Activated naive CD4-positive, alpha-beta T cell treated with anti-CD3 and anti-CD28 coated beads, Interleukin-2, amount 10 ng/mL, durations not matched to agents 7 days and 5 days (primary cell): ENCODE data around the gene DDX24.
A peak's percentile ranks its signal among the peaks of the same experiment; 100 is the strongest.

Source experiments
- CTCF ChIA-PET: fragments of 350-600 bp; sonication (Branson Sonifier 250); formaldehyde crosslinking; loops from one replicate; lab custom pipeline; 2021; ENCODE audit warnings: antibody characterized with exemption; lab: Charles Lee
- DNase-seq: peaks from one replicate; pipeline ENCODE4 v3.0.0-alpha.2; 2020
- H3K27ac Mint-ChIP-seq: one replicate; pipeline ENCODE4 v1.8.0; 2021; ENCODE audit warnings: mild to moderate bottlenecking, moderate library complexity, mixed read lengths
- H3K27me3 Mint-ChIP-seq: one replicate; pipeline ENCODE4 v1.8.0; 2021; ENCODE audit warnings: mild to moderate bottlenecking, mixed read lengths
- H3K36me3 Mint-ChIP-seq: one replicate; pipeline ENCODE4 v1.8.0; 2021; ENCODE audit warnings: mixed read lengths
- H3K4me1 Mint-ChIP-seq: one replicate; pipeline ENCODE4 v1.8.0; 2021; ENCODE audit warnings: mixed read lengths
- H3K4me3 Mint-ChIP-seq: one replicate; pipeline ENCODE4 v1.8.0; 2021; ENCODE audit warnings: mild to moderate bottlenecking, moderate library complexity, mixed read lengths
- H3K9me3 Mint-ChIP-seq: one replicate; pipeline ENCODE4 v1.8.0; 2021; ENCODE audit warnings: mixed read lengths

The DDX24 gene, protein sequence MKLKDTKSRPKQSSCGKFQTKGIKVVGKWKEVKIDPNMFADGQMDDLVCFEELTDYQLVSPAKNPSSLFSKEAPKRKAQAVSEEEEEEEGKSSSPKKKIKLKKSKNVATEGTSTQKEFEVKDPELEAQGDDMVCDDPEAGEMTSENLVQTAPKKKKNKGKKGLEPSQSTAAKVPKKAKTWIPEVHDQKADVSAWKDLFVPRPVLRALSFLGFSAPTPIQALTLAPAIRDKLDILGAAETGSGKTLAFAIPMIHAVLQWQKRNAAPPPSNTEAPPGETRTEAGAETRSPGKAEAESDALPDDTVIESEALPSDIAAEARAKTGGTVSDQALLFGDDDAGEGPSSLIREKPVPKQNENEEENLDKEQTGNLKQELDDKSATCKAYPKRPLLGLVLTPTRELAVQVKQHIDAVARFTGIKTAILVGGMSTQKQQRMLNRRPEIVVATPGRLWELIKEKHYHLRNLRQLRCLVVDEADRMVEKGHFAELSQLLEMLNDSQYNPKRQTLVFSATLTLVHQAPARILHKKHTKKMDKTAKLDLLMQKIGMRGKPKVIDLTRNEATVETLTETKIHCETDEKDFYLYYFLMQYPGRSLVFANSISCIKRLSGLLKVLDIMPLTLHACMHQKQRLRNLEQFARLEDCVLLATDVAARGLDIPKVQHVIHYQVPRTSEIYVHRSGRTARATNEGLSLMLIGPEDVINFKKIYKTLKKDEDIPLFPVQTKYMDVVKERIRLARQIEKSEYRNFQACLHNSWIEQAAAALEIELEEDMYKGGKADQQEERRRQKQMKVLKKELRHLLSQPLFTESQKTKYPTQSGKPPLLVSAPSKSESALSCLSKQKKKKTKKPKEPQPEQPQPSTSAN

DNA sequence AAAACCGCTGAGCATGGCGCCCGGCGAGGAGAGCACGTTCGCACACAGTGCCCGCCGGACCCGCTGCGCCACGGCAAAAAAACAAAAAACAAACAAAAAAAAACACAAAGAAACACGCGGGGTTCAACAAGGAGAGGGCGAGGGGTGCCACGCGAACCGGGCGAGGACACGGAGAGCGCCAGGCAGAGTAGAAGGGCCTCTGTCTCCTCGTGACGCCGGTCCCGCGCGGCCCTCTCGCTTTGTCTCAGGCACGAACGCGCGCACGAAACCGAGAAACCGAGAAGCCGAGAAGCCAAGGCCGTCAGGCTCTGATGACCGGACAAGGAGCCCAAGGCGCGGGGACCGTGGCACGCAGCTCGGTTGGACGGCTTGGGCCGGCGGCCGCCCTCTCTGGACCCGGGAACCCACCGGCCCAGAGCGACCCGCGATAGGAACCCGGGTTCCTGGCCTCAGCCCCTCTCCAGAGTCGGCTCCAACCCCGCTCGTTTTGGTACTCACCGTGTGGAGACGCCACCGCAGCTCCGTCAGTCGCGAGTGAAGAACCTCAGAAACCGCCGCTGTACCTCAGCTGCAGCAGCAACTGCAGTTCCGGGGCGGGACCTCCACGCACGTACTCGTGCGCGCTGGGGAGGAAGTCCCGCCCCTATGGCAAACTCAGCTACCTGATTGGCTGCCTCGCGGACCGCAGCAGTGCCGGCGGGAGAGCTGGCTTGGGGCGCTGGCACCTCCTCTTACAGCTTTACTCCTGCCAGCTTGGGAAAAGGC, at the start of gene DDX24, which contains the start of gene IFI27L1:
Gene DDX24, minus strand, starts transcription at position 582 of the 765 bp plus-strand sequence. CDS start 1,460 bp downstream, outside the sequence.
Gene IFI27L1, plus strand, starts transcription at position 690 of the 765 bp plus-strand sequence. CDS start 15,628 bp downstream, outside the sequence.
- peaks cover 54% of the 10 kb centered on the region for H3K36me3 Mint-ChIP-seq

DNA sequence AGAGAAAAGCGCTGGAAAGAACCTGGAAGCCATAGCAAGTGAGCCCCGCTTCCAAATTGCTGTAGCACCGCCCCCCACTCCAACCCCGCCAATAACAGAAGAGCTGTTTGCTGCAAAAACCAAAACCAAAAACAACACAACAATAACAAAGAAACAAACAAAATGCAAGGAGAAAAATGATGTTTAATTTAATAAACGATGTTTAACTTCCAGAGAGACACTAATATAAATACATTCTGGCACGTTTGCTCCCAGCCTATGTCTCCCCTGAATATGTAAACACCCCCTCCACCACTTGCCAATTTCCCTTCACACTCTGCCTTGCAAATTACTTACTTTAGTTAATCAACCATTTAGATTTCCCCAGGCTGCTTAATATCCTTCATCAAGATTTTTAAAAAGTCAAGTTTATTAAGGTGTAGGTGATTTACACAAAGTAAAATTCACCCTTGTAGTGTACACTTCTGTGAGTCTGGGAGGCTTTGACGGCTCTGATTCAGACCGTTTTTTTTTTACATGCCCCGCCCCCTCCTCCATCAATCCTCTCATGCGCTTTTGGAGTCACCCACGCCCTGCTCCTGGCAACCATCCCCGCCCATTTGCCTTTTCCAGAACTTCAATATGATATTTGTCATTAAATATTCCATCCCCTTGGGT, 48.9 kb upstream of the DDX24 start:
- Mint-ChIP-seq H3K4me3 (peak overlapping the region; percentile 85), H3K9me3 (no peaks in the 10 kb centered on the region), H3K27me3 (peaks cover 12% of the 10 kb centered on the region), H3K27ac (peak overlapping the region; percentile 88), H3K36me3 (peaks cover 15% of the 10 kb centered on the region), H3K4me1 (peaks cover 24% of the 10 kb centered on the region)
- DNase-seq = peak; percentile 54
- CTCF ChIA-PET = interaction anchor here (0.7 to 5.9 kb wide), 10 partner anchors 11 to 148 kb away, joined by 3 to 66 read pairs (median 6); no protein-coding TSS in a partner anchor

More for the DNA sequence above, at the start of gene DDX24, which contains the start of gene IFI27L1:
- CTCF ChIA-PET = interaction anchor here (1.2 to 2.2 kb wide), 5 partner anchors 29 to 141 kb away, joined by 3 to 8 read pairs (median 4); no protein-coding TSS in a partner anchor
- Mint-ChIP-seq H3K9me3 (no peaks in the 10 kb centered on the region), H3K27ac (peak within 1 kb of the TSS; percentile 100), H3K4me3 (peak within 1 kb of the TSS; percentile 97), H3K4me1 (peaks cover 63% of the 10 kb centered on the region), H3K27me3 (no peaks in the 10 kb centered on the region)
- peak; percentile 98 for DNase-seq

DNA sequence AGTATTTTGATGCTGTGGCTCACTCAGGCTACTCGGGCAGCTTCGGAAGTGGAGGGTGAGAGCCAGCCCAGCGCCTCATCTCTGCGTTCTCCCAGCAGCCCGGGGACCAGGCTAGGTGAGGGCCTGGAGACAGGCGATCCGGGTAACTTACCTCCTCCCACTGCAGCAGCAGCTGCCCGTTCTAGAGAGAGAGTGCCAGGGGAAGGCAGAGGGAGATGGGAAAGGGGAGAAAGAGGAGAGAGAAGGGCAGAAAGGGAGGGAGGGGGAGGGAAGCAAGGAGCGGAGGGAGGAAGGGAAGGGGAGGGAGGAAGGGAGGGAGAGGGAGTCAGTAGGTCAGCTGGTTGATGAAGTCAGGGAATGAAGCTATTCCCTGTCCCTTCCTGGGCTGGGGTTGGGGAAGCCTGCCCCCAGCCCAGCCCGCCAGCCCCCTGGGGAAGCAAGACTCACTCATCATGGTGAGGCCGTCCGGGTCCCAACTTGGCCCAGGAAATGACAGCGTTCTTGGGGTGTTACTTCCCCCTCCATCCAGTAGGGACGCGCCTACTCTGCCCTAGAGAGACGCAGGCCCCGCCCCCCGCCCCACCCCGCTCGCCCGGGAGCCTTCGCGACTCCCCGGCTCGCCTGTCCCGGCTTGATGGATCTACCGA, 48.2 kb upstream of the DDX24 start, which contains the start of gene IFI27L2:
Gene IFI27L2, minus strand, starts transcription at position 494 of the 647 bp plus-strand sequence. Its CDS starts 40 bp downstream, at position 454.
- CTCF ChIA-PET = interaction anchor here (0.8 to 5.9 kb wide), 13 partner anchors 8 to 191 kb away, joined by 3 to 66 read pairs (median 5); no protein-coding TSS in a partner anchor
- Mint-ChIP-seq H3K4me3 (peak within 1 kb of the TSS; percentile 85), H3K36me3 (peaks cover 15% of the 10 kb centered on the region), H3K27ac (peak within 1 kb of the TSS; percentile 88), H3K27me3 (peaks cover 11% of the 10 kb centered on the region), H3K9me3 (no peaks in the 10 kb centered on the region), H3K4me1 (peaks cover 24% of the 10 kb centered on the region)
- DNase-seq = peak; percentile 86

DNA sequence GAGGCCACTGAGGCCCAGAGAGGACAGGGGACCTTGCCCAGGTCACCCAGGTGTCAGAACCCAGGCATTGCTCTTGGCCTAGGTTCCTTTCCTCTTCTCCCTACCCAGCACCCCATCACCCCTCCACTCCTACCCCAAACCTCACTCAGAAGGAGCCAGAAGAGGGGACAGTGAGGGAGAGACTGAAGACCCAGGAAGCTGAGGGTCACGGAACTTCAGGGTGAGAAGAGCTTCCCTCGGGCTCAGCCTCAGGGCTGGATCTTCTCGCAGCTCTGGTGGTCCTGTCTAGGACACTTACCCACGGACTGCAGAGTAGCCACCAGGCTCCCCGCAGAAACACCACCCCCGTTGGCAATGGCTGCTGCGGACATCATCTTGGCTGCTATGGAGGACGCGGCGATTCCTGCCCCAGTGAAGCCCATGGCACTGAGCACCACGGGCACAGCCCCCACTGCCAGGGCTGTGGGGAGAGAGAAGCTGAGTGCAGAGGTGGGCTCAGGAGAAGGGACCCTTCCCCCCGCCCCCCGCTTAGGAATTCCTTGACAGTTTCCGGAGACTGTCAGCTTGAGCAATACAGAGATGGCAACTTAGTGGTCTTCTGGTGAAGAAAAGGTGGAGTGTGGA, 47.3 kb upstream of the DDX24 start:
- peak overlapping the region; percentile 85 for H3K4me3 Mint-ChIP-seq
- CTCF ChIA-PET = interaction anchor here (0.8 to 5.9 kb wide), 9 partner anchors 9 to 190 kb away, joined by 3 to 66 read pairs (median 5); no protein-coding TSS in a partner anchor
- H3K27me3 Mint-ChIP-seq = peaks cover 9% of the 10 kb centered on the region
- H3K4me1 Mint-ChIP-seq = peaks cover 24% of the 10 kb centered on the region
- DNase-seq = no peak
- H3K27ac Mint-ChIP-seq = peak overlapping the region; percentile 88
- H3K36me3 Mint-ChIP-seq = peaks cover 15% of the 10 kb centered on the region
- peaks cover 1% of the 10 kb centered on the region for H3K9me3 Mint-ChIP-seq

DNA sequence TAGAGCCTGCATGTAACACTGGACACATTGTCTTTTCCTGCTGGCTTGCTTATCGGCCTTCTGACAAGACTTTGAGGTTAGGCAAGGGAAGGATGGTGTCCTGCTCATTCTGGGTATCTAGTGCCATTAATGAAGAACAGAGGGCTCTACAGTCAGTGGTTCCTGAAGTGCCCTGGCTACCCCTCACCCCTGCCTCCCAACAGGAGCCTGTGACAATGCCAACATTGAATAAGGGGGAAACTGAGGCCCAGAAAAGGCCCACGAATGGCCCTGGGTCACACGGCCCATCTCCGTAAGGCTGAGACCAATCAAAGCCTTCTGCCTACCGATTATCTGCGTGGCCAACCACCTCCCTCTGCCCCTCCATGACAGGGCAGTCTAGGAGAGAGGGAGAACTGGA, 46.3 kb upstream of the DDX24 start:
- Mint-ChIP-seq H3K9me3 (peaks cover 1% of the 10 kb centered on the region), H3K27ac (no peak overlapping the region), H3K36me3 (peaks cover 15% of the 10 kb centered on the region), H3K4me1 (peaks cover 24% of the 10 kb centered on the region), H3K4me3 (no peak overlapping the region), H3K27me3 (peaks cover 5% of the 10 kb centered on the region)
- CTCF ChIA-PET = interaction anchor here (0.8 to 2.4 kb wide), 3 partner anchors 10 to 91 kb away, joined by 4 to 7 read pairs (median 6); no protein-coding TSS in a partner anchor
- DNase-seq = no peak

DNA sequence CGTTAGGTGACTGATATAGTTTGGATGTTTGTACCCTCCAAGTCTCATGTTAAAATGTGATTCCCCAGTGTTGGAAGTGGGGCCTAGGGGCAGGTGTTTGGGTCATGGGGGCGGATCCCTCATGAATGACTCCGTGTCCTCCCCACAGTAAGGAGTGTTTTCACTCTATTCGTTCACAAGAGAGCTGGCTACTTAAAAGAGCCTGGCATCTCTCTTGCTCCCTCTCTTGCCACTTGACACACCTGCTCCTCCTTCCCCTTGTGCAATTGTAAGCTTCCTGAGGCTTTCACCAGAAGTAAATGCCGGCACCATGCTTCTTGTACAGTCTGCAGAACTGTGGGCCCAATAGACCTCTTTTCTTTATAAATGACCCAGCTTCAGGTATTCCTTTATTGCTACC, 45.8 kb upstream of the DDX24 start:
- no peak overlapping the region for H3K27ac Mint-ChIP-seq
- peaks cover 6% of the 10 kb centered on the region for H3K27me3 Mint-ChIP-seq
- CTCF ChIA-PET = interaction anchor here (0.8 kb wide), 1 partner anchor 91 kb away, joined by 4 read pairs; no protein-coding TSS in a partner anchor

DNA sequence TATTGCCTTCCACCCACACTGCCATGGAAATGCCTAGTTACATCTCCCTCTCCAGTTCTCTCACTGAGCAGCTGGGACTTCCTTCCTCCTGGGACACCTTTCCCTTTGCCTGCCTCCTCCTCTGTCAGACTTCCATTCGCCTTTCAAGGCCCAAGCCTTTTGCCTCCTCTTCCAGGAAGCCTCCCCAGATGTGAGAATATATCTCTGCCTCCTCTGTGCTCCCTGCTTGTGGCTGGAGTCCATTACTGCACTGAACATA, 45.3 kb upstream of the DDX24 start:
- CTCF ChIA-PET = no interaction called here

More for the DNA sequence above, 45.8 kb upstream of the DDX24 start:
- Mint-ChIP-seq H3K4me1 (peaks cover 24% of the 10 kb centered on the region), H3K4me3 (no peak overlapping the region), H3K9me3 (peaks cover 1% of the 10 kb centered on the region), H3K36me3 (peaks cover 15% of the 10 kb centered on the region)
- DNase-seq = no peak

DNA sequence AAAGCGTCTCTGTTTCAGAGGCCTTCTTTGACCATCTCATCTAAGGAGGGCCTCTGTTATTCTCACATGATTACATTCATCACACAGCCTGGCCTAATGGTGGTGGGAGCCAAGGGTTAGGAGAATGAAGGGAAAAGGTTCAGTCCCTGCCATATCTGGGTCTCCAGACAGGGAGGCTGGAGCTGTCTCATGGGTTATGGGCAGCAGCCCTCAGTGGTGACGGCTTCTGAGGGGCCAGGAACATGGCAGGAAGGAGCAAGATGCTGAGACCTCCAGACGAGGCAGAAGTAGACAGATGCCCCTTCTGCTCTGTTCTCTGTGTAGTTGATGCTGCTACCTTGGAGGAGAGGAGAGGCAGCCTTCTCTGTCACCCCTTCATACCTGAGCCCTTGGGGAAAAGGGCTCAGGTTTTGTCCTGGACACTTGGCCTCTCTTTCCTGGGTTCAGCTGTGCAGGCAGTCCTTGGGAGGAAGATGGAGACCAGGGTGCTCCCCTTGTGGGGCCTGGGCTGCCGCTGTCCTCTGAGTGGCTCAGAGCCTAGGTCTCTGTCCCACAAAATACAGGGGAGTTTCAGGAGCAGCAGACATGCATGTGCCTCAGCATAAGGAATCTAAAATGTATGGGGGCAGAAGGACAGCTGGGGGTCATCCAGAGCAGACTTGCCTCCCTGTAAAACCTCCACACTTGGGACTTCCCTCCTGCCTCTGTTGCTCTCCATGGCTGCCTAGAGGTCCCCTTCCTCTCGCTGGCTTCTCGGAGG, 44.8 kb upstream of the DDX24 start:
- CTCF ChIA-PET = interaction anchor here (1.2 kb wide), 1 partner anchor 97 kb away, joined by 3 read pairs; no protein-coding TSS in a partner anchor
- Mint-ChIP-seq H3K27me3 (peaks cover 9% of the 10 kb centered on the region), H3K36me3 (peaks cover 15% of the 10 kb centered on the region), H3K4me3 (no peak overlapping the region), H3K27ac (no peak overlapping the region), H3K9me3 (peaks cover 3% of the 10 kb centered on the region), H3K4me1 (peaks cover 24% of the 10 kb centered on the region)
- DNase-seq = no peak

More for the DNA sequence above, 45.3 kb upstream of the DDX24 start:
- Mint-ChIP-seq H3K9me3 (peaks cover 1% of the 10 kb centered on the region), H3K27me3 (peaks cover 10% of the 10 kb centered on the region), H3K4me3 (no peak overlapping the region), H3K27ac (no peak overlapping the region), H3K4me1 (peaks cover 24% of the 10 kb centered on the region), H3K36me3 (peaks cover 15% of the 10 kb centered on the region)
- no peak for DNase-seq

DNA sequence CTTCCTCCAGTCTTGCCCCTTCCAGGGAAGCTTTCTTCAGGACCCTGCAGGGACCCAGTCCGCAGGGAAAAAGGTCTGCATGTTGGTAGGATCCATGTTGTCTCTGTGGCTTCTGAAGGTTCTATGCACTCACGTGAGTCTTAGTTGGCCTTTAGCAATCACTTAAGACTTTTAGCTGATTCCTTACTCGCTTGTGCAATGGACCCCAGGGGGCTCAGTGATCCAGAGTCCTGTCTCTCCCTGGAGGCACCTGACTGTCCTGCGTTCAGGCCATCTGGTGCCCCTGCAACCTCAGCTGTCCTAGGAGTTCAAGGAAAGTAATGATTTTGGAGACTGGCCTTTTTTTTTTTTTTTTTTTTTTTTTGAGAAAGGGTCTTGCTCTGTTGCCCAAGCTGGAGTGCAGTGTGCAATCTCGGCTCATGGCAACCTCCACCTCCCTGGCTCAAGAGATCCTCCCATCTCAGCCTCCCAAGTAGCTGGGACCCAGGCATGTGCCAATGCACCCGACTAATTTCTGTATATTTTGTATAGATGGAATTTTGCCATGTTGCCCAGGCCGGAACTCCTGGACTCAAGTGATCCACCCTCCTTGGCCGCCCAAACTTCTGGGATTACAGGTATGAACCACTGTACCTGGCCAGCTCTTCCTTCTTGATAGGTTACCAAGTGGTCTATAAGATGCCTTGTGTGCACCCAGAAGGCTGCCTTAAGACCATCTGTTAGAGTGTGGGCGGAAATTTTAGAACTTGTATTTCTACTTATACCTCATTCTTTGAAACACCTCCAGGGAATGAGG, 43.8 kb upstream of the DDX24 start:
- no peak for DNase-seq
- Mint-ChIP-seq H3K4me1 (peaks cover 18% of the 10 kb centered on the region), H3K9me3 (peaks cover 6% of the 10 kb centered on the region), H3K4me3 (no peak overlapping the region), H3K27me3 (peaks cover 16% of the 10 kb centered on the region), H3K36me3 (peaks cover 15% of the 10 kb centered on the region), H3K27ac (no peak overlapping the region)
- CTCF ChIA-PET = interaction anchor here (1.2 to 1.3 kb wide), 2 partner anchors 12 to 96 kb away, joined by 3 to 5 read pairs; no protein-coding TSS in a partner anchor

DNA sequence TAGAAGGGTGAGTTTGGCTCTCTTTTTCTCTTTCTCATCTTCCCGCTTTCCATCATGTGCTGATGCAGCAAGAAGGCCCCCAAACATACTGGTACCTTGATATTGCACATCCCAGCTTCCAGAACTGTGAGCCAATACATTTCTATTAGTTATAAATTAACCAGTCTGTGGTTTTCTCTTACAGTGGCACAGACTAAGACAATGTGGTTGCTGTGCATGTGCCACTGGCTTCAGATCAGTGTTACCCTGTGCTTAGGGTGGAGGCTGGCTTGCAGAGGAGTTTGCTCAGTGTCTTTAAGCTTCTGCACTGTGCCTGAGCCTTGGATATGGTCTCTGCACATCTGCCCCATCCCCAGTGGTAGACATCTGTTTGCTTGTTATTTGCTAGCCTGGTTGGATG, 42.9 kb upstream of the DDX24 start:
- H3K4me1 Mint-ChIP-seq = peaks cover 10% of the 10 kb centered on the region
- no peak overlapping the region for H3K27ac Mint-ChIP-seq
- peaks cover 13% of the 10 kb centered on the region for H3K36me3 Mint-ChIP-seq
- DNase-seq = no peak
- H3K9me3 Mint-ChIP-seq = peaks cover 11% of the 10 kb centered on the region
- CTCF ChIA-PET = interaction anchor here (1.3 kb wide), 1 partner anchor 13 kb away, joined by 5 read pairs; no protein-coding TSS in a partner anchor
- H3K27me3 Mint-ChIP-seq = peaks cover 24% of the 10 kb centered on the region
- no peak overlapping the region for H3K4me3 Mint-ChIP-seq

DNA sequence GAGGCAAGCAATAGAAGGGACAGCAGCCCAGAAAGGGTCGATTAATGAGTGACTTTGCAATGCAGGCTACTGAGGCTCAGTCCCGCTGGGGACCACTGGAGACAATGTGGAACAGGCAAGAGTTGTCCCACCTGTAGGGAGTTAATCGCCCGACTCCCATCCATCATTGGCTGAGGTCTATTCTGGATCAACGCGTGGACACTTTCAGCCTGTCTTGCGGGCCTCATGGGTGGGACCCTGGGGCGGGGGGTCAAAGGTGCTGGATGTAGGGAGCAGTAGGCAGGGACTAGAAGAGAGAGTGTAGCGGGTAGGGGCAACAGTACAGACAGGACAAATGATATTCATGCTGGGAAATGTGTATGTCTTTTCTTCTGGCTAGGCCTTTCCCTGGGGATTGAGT, 42.3 kb upstream of the DDX24 start:
- Mint-ChIP-seq H3K36me3 (peaks cover 10% of the 10 kb centered on the region), H3K27ac (no peak overlapping the region), H3K4me3 (no peak overlapping the region), H3K27me3 (peaks cover 27% of the 10 kb centered on the region), H3K9me3 (peaks cover 11% of the 10 kb centered on the region), H3K4me1 (peaks cover 5% of the 10 kb centered on the region)
- no peak for DNase-seq
- CTCF ChIA-PET = interaction anchor here (1.3 kb wide), 1 partner anchor 13 kb away, joined by 5 read pairs; no protein-coding TSS in a partner anchor
